ENCODE results near the gene KCNIP1.
"Not testable (repeated sequence)": the region's sequence is repeated elsewhere in the genome, so short reads cannot be mapped to it uniquely, and the experiment has no call there.

The KCNIP1 gene

DNA sequence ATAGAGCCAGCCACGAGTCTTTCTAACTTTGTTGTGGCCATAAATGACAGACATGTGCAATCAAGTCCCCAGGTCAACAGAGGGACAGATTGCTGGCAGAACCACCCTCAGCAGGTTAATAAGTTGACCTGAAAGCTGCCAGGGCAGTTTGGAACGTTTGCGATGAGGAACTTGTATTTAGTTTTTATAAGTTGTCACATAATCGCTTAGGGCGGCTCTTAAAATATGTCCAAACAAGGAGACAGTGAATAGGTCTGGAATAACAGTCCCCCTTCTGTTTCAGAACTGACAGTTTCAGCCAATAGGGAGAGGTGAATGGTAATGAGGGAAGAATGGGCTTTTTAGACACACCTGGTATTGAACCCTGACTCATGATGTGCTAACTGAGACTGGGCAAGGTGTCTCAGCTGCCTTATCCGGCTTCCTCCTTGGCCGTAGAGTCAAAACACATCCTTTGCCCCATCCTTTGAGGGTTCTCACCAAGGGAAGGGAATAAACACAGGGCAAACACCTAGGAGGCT is 246.2 kb downstream of the KCNIP1 start:
- no peak for DNase-seq (ENCODE audit: low read depth in 2 of 2)

DNA sequence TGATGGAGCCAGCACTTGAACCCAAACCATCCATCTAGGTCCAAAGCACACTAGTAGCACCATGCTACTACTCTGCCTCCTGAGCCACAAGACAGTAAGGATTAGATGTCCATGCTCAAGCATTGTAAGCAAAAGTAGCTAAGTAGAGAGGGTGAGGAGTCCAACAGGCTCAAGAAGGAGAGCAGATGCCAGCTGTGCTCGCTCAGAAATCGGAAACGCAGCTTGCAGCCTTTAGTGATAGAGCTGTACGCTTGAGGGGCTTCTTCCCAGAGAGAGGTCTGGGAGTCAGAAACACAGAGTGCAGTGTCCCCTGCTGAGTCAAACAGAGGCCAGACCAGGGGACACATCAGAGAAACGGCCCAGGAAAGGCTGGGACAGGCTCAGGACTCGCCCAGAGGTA is 247.0 kb downstream of the KCNIP1 start:
- no peak for DNase-seq (ENCODE audit: low read depth in 2 of 2)

DNA sequence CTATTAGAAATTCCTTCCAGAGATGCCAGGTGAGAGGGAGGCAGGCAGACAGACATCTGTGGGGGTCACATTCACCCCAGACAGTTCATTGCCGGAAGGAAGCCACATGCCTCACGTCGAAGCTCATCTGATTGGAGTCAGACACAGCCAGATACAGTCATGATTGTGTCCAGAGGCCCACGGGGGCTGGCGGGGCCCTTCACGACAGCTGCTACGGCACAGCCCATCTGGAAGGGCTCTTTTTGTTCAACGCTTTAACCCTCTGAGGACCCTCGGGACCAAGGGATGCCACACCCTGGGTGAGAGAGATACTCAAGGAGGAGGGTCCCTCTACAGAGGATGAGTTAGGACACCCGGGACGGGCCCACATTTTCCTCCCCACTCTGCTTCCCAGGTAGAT is 247.8 kb downstream of the KCNIP1 start:
- no peak for DNase-seq (ENCODE audit: low read depth in 2 of 2)

DNA sequence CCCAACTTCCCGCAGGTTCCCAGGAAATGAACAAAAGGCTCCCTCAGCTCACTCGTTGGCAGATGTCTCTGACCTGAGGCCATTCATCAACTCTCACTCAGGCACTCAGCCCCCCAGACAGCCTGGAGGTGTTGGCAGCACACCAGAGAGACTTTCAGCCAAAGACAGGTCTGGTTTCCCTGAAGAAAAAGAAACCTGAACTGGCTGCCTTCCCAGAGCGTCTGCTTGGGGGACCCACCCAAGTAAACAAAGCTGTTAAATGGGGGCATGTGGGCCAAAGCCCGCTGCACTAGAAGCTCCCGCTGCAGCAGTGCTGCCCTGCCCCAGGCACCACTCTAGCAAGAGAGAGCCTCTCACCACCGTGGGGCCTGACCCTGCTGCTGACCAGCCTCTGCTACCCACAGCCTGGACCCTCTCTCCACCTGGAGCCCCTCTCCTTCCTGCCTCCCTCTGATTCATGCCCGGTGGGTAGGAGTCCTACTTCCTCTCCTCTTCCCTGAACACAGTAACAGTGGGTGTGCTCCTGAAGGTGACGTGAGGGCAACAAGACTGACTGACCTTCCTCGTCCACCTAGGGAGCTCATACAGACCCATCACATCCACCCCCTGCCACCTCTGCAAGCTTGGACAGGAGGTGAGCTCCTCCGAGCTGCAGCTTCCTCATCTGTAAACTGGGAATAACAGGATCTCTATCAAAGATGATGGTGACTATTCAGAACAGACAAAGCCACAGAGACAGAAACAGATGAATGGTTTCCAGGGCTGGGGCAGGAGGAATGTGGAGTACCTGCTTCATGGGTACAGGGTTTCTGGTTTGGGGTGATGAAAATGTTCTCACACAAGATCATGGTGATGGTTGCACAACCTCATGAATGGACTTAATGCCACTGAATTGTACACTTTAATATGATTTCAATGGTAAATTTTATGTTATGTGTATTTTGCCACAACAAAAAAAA is 248.7 kb downstream of the KCNIP1 start:
- no peak for DNase-seq (ENCODE audit: low read depth in 2 of 2)

DNA sequence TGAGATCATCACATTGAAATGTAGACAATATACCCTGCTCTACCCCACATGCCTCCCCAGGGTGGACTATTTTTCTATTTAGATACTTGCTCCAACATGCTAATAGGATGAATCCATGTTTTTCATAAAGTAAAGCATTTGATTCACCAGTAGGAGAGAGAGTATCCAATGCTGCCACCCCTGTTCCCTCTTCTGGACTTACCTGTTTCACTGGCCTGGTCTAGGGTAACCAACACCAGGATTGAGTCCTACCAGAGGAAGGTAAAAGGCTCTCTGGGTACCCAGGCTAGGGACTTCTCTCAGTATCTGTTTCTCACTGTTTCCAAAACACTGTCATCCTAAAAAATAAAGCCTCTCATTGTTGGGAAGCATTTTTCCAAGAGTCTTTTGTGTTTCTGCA is 249.5 kb downstream of the KCNIP1 start:
- DNase-seq (ENCODE audit: low read depth in 2 of 2) = no peak

DNA sequence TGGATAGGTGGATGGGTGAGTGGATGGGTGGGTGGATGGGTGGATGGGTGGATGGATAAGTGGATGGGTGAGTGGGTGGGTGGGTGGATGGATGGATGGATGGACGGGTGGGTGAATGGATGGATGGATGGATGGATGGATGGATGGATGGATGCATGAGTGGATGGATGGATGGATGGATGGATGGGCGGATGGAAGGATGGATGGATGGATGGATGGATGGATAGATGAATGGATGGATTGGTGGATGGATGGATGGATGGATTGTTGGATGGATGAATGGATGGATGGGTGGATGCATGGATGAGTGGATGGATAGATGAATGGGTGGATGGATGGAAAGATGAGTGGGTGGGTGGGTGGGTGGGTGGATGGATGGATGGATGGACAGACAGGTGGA is 250.7 kb downstream of the KCNIP1 start:
- DNase-seq (ENCODE audit: low read depth in 2 of 2) = not testable (repeated sequence)

DNA sequence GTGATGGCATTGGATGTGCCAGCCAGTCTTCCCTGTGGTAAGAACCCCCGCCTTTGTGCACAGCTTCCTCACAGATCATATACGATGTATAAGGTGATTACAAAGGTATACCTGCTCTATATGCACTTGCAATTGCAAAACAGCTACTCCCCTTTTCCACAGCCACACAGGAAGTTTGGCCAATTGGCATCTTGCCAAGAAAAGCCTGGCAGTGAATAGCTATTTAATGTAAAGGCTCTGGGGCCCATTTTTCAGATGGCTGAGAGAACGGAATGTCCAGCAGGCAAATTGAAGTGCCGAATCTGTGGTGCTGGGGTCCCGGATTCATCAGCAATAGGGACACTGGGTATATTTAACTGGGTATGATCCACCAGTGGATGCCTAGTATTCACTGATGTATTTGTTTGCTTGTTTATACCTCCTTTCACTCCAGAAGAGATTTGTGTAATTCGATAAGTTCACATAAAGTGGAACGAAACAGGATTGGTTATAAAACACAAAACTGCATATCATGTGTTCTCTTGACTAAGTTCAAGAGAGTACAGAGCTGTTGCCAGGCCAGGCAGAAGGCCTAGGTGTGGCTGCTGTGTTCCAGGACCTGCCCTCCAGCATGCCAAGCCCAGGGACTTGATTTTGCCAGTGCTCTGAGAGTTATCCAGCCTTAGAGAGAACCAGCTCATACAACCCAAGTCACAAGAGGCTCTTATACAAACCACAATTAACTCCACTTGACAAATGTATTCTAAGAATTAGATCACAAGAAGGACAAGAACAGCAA is 252.0 kb downstream of the KCNIP1 start:
- DNase-seq (ENCODE audit: low read depth in 2 of 2) = no peak

DNA sequence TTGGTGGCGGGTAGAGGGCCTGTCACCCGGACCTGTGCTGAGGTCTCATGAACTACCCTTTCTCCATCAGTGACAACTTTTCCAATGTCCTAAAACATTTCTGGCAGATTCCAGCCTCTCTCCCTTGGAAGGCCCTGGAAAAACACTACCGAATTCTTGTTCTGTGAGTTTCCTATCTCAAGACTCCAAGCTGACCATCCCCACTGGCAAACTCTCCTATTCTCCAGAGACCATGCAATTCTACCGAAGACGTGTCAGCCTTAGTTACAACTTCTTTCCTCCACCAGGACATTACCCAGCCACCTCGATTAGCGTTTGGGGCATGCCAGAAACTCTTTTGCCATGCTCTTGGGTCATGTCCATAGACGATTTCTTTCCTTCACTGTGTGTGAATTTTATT is 252.9 kb downstream of the KCNIP1 start:
- no peak for DNase-seq (ENCODE audit: low read depth in 2 of 2)

DNA sequence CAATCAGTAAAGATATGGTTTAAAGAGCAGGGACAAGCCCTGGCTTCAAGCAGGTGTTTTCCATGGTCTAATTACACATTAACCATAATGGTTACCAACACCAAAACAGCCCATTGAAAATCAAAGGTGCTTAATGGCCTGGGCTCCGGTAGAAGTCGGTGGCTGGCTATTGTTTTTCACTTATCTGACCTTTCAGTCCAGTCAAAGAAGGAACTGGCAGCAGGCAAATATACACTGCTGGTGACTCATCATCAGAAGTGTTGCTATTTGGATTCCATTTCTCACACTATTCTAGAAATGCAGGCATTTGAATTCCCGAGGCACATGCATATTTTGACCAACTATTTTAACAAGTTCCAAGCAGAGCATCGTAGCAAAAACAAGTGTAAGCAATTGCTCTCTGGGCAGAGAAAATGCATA is 253.4 kb downstream of the KCNIP1 start:
- no peak for DNase-seq (ENCODE audit: low read depth in 2 of 2)

DNA sequence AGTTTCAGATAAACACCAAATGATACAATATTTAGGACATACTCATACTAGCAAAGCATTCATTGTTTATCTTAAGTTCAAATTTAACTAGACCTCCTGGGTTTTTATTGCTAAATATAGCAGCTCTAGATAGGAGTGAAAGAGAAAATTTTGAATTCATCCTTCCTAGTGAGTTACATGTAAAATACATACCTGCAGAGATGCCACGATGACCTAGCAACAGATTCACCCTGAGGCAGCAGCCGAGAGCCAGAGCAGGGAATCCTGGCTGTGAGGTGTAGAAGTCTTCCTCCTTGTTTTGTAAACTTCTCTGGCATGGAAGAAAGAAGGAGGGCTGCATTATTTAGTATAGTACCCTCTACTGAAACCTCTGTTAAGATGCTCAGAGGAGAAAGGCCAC is 253.8 kb downstream of the KCNIP1 start:
- no peak for DNase-seq (ENCODE audit: low read depth in 2 of 2)

DNA sequence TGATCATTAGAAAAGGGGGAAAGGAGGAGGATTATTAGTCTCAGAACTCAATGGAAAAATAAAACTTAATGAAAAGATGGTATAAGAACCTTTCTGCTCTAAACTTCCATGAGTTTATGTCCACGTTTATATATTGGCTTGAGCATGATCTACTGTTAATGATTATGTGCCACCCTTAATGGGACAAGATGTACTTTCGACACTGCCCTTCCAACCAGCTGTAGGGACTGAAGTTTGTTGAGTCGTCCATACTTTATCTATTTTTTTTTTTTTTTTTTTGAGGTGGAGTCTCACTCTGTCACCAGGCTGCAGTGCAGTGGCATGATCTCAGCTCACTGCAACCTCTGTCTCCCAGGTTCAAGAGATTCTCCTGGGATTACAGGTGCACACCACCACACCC is 254.7 kb downstream of the KCNIP1 start:
- DNase-seq (ENCODE audit: low read depth in 2 of 2) = no peak

DNA sequence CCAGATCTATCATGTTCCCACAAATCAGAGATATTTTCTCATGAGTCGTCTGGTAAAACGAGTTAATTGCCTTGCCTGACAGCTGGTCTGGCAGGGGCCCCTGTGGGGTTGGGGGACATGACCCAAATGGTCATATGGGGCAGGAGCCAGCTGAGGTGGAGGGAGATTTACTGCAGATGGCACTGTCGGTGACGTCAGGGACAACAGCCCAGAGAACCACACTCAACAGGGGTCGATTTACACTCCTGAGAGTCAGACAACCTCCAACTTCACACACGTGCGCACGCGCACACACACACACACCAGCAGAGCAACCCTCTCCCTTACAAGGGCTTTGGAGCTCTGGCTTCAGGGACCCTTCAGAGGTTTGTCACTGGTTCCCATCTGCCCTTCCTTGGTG is 256.3 kb downstream of the KCNIP1 start:
- no peak for DNase-seq (ENCODE audit: low read depth in 2 of 2)

DNA sequence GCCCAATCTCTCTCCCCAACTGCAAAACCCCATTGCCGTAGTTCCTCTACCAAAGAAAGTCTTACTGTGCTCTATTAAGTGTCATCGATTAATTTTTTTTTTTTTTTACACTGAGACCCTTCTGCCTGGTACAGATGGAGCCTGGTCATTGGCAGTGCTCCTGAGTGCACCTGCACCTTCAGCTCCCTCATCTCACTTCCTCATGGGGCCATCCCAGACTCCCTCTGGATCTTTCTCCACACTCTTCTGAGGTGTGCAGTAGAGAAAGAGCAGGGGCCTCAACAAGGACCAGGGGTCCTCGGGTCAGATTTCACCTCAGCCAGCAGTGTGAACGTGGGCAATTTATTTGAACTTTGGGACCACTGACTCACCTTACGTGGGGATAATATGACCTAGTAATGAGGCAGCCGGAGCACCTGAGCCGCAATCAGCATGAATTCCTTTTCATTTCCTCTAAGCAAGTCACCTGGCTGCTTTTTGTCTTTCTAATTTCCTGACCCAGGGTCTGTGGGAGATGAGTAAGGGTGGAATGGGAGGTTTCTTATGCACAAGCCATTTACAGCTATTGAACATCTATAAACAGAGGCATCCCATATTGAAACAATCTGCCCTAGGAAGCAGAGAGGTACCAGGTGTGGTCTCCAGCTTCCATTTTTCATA is 257.4 kb downstream of the KCNIP1 start:
- DNase-seq (ENCODE audit: low read depth in 2 of 2) = no peak

DNA sequence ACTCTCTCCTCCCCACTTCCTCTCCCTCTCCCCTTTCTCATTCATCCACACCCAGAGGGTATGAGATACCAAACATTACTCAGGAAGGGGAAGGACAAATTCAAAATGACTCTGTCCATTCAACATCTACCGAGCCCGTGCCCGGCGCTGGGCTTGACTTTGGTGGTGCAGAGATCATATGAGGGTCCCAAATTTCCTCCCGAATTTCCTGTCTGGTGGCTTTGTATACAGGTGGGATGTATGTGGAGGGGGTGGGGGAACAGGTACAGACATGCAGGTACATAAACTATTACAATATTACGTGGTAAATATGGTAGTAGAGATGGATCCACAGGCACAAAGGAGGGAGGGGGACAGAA is 257.9 kb downstream of the KCNIP1 start:
- no peak for DNase-seq (ENCODE audit: low read depth in 2 of 2)

DNA sequence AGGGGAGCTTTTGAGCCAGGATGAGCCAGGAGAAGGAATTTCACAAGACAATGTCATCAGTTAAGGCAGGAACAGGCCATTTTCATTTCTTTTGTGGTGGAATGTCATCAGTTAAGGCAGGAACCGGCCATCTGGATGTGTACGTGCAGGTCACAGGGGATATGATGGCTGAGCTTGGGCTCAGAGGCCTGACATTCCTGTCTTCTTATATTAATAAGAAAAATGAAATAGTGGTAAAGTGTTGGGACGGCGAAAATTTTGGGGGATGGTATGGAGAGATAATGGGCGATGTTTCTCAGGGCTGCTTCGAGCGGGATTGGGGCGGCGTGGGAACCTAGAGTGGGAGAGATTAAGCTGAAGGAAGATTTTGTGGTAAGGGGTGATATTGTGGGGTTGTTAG is 258.5 kb downstream of the KCNIP1 start:
- not testable (repeated sequence) for DNase-seq (ENCODE audit: low read depth in 2 of 2)

DNA sequence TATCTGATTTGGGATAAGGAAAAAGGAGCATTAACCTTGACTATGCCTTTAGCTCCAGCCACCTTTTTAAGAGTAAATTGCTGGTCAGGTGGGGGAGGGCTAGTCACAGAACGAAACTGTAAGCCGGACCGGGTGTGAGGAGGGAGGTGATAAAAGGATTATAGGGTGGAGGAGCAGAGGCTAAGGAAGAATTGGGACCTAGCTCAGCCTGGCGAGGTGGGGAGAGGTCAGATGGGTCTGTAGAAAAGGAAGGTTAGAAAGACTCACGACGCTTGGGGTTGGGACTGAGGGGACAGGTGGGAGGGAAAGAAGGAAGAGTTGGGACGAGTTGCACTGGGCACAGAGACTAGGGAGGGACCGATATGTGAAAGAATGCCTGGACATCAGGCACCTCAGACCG is 262.0 kb downstream of the KCNIP1 start:
- DNase-seq (ENCODE audit: low read depth in 2 of 2) = not testable (repeated sequence)

DNA sequence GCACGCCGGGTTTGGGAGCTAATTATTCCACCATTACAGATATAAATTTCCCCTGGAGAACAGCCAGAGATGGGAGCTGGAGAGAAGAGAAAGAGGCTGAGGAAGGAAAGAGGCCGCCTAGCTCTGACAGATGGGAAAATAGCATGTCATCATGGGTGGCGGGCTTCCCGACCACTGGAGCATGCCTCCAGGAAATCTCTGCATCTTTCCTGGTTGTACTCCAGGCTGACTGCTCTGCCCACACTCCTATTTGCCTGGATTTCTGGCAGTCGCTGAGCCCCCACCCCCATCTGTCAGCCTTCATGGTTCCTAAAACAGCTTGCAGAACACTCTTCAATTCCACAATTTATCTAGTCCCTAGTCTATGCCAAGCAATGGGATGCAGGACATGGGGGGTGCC is 265.4 kb downstream of the KCNIP1 start:
- no peak for DNase-seq (ENCODE audit: low read depth in 2 of 2)

DNA sequence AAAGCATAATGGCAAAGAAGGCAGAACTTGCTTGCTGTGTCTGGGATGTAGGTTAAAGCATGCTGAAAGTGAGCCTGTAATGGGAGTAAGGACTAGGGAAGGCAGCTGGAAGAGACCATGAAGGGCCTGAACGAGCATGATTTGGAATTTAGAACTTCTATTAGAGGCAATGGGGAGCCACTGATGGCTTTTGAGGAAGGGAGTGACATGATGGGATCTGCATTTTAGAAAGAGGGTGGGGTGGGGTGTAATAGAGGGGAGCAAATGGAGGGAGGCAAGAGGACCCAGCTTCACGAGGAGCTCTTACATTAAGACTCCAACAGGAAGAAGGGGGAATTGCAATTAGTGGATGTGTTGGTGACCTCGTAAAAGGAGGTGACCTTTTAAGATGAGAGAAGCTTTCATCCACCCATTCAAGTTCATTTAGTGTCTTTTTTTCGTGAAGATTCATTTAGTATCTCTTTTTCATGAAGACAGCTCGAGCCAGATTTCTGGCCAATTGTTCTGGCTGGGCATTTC is 266.1 kb downstream of the KCNIP1 start:
- no peak for DNase-seq (ENCODE audit: low read depth in 2 of 2)

DNA sequence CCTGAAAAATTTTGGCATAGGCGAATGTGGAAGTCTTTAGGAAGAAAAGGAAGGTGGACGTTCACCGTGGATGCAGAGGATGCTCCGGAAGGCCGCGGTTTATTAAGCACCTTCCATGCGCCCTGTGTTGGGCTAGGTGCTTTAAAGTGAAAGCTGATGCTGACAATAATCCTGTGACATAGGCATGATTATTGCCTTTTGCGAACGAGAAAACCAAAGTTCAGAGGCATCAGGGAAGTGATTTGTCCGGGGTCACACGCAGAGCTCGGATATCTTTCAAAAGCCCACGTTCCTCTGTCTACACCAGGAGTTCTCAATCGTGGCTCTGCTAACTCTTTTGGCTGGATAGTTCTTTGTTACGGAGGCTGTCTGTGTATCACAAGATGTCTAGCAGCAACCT is 267.7 kb downstream of the KCNIP1 start:
- no peak for DNase-seq (ENCODE audit: low read depth in 2 of 2)

DNA sequence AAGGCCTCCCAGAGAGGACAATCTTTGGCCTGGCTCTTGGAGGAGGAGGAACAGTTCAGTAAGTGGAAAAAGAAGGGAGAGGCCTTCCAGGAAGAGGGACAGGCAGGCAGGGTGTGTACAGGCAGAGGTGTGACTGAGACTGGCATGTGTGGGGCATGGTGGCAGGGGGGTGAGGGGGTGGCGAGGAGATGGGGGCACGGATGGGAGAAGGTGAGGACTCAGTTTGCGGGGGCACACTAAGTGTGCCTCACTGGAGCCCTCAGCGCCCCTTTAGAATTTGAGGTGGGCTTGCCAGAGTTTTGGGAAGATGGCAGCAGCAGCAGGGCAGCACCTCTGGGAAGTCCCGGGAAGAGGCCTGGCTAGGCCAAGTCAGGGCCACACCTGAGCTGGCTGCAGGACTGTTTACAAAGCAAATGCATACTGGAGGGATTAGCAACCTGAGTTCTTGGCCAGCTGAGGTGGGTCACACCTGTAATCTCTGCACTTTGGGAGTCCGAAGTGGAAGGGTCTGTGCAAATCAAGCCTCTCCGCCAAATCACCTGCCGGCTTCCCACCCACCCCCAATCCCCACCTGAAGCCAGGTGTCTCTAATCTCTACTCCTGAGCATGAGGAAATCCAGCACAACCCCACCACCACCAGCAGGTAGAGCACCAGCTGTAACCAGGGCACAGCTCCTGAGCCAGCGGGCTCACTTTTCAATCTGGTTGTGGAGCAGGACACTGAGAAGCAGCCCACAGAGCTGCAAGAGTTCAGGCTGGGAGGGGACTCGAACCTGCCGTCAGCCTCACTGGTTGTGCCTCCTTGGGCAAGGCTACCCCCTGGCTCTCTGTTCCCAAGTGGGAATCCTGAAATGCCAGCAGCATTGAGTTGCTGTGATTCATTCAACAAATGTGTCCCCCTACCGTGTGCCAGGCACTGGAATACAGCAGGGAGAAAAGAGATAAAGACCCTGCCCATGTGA is 269.5 kb downstream of the KCNIP1 start:
- DNase-seq (ENCODE audit: low read depth in 2 of 2) = no peak

DNA sequence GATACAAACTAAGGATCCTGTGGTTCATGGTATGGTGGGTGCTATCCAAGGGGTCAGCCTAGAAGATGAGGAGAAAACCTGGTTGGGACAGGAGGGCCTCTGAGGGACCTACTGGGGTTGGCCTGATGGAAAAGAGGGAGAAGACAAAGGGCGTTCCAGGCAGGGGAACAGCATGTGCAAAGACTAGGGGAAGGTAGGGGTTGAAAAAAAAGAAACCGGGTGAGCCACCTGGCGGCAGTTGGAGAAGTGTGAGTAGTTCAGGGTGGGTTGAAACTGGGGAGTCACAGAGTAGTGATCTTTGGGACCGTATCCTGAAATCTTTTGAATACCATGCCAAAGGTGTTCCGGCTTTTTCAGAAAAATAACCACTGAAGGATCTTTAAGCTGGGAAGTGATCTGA is 271.0 kb downstream of the KCNIP1 start:
- DNase-seq (ENCODE audit: low read depth in 2 of 2) = no peak
